Sigmoid colon (tissue), 7 donors: ENCODE data around the gene CYP11A1. TPM values are rescaled to one million over a fixed set of nuclear protein-coding genes. Genes with fewer than 3 reads are reported as not detected.

Experiments used
- DNase-seq: peaks from one replicate; pipeline ENCODE4 v3.0.0-alpha.2; 2019
- H3K27ac ChIP-seq, 4 donors: fragments of 200-600 bp; sonication (generic); one replicate each; pipeline ENCODE4 v1.5.1; 2016 to 2019; ENCODE audit warnings: mild to moderate bottlenecking in 1 of 4
- H3K27me3 ChIP-seq, 3 donors: fragments of 200-600 bp; sonication (generic); one replicate each; pipeline ENCODE4 v1.5.1; 2019; ENCODE audit warnings: mild to moderate bottlenecking in 1 of 3
- H3K36me3 ChIP-seq, 4 donors: fragments of 200-600 bp; sonication (generic); one replicate each; pipeline ENCODE4 v1.5.1; 2016 to 2019
- H3K4me1 ChIP-seq, 4 donors: fragments of 200-600 bp; sonication (generic); one replicate each; pipeline ENCODE4 v1.5.1; 2017 to 2019
- H3K4me3 ChIP-seq, 4 donors: fragments of 200-600 bp; sonication (generic); one replicate each; pipeline ENCODE4 v1.5.1; 2017 to 2019; ENCODE audit warnings: mild to moderate bottlenecking in 2 of 4, moderate library complexity in 1 of 4
- H3K9me3 ChIP-seq, 4 donors: fragments of 200-600 bp in 3 of 4; sonication (generic) in 3 of 4; one replicate each; pipeline versions ENCODE4 v1.5.1 to v1.6.1; 2013 to 2019
- CTCF ChIP-seq, 4 experiments: fragments of 450-650 bp in 3 of 4; fragments of 200-600 bp in 1 of 4; IDR thresholded peaks; one replicate each; pipeline ENCODE4 v1.5.1; 2016 to 2019; ENCODE audit warnings: antibody characterized with exemption in 4 of 4, mild to moderate bottlenecking in 3 of 4, moderate library complexity in 2 of 4
- EP300 ChIP-seq, 4 donors: sonication (generic); formaldehyde crosslinking; IDR thresholded peaks; one replicate each; pipeline ENCODE4 v1.6.1; 2017; ENCODE audit warnings: antibody characterized with exemption in 4 of 4
- POLR2A ChIP-seq, 2 donors: fragments of 450-650 bp; IDR thresholded peaks; one replicate each; pipeline ENCODE4 v1.6.1; 2016; ENCODE audit warnings: antibody characterized with exemption in 2 of 2, mild to moderate bottlenecking in 2 of 2, moderate library complexity in 2 of 2
- POLR2AphosphoS5 ChIP-seq, 4 donors: sonication (generic); formaldehyde crosslinking; IDR thresholded peaks; one replicate each; pipeline ENCODE4 v1.6.1; 2017; ENCODE audit warnings: antibody characterized with exemption in 4 of 4
- intact Hi-C: fragments of 100-400 bp; cut with DNase I; formaldehyde crosslinking; loops from one replicate; pipeline ENCODE4 v1.15.1; 2023
- polyA plus RNA-seq, 3 donors: library from polyadenylated mRNA; stranded (reverse); fragments of 200-250 nt; gene quantifications; one replicate each; pipeline ENCODE4 v1.2.3, GENCODE V29; 2013
- small RNA-seq, 3 donors: library from RNA; depleted of rRNA; stranded (forward); fragments of <200 nt; gene quantifications; one replicate each; pipeline ENCODE3, GENCODE V24; 2016
- total RNA-seq, 4 donors: library from RNA; depleted of rRNA; stranded (reverse); fragments of >200 nt; gene quantifications; one replicate each; pipeline ENCODE4 v1.1.0, GENCODE V29; 2016
- donor health status: healthy with polysubstance abuse.
- donor health status: Bipolar disorder and iron deficiency.
- donor health status: healthy.

CYP11A1 gene
- total and polyA plus RNA-seq, 7 donors, result 0.22 to 1.7 (median 0.49) TPM; not detected in 2

- no peak for DNase-seq
- no peak overlapping the region for H3K27ac ChIP-seq
- no peaks in the 10 kb centered on the region for H3K4me1 ChIP-seq
- H3K27me3 ChIP-seq, result peaks cover 0 to 8% (median 6%) of the 10 kb centered on the region in 3 donors
- TF ChIP-seq CTCF (IDR thresholded peaks at IDR 0.05), result no peak
- TF ChIP-seq POLR2A (IDR thresholded peaks at IDR 0.05), result no peak
- no peak for TF ChIP-seq POLR2AphosphoS5 (IDR thresholded peaks at IDR 0.05)
- no peak for TF ChIP-seq EP300 (IDR thresholded peaks at IDR 0.05)
- H3K4me3 ChIP-seq, result no peak overlapping the region
- H3K36me3 ChIP-seq, result no peaks in the 10 kb centered on the region
- intact Hi-C loops, result no loop called here
- H3K9me3 ChIP-seq, result no peaks in the 10 kb centered on the region
Measured at GRCh38 chr15:74290645-74291044, 76.8 kb downstream of the CYP11A1 start.

GRCh38 chr15:74289671-74290070 is 77.8 kb downstream of the CYP11A1 start:
- Histone ChIP-seq H3K27ac (no peak overlapping the region), H3K4me1 (no peaks in the 10 kb centered on the region), H3K9me3 (no peaks in the 10 kb centered on the region), H3K4me3 (no peak overlapping the region), H3K27me3 (peaks cover 0 to 6% (median 4%) of the 10 kb centered on the region in 3 donors), H3K36me3 (no peaks in the 10 kb centered on the region)
- TF ChIP-seq CTCF (IDR thresholded peaks at IDR 0.05) (no peak), POLR2A (IDR thresholded peaks at IDR 0.05) (no peak)
- intact Hi-C loops, result no loop called here
- DNase-seq, result no peak

Small RNAs within 50 kb of the gene (small RNA-seq; reads per million reads assigned to genes)
- gene MIR6881, result 0 reads per million in 3 donors

Other genes with a start within 250 kb of the CYP11A1 start
- gene ISLR2, start 237.1 kb downstream of the CYP11A1 start, total RNA-seq, result 1 to 10 TPM in 2 of 4 donors, under 1 TPM in 2; 0.16 to 2.2 (median 1.1) TPM
- gene ISLR2, start 237.1 kb downstream of the CYP11A1 start, polyA plus RNA-seq, result 1 to 10 TPM in 1 of 3 donors, not detected in 2; 1.1 TPM
- gene ISLR, start 193.9 kb downstream of the CYP11A1 start, total RNA-seq, result 100 to 1,000 TPM in 2 of 4 donors, 10 to 100 TPM in 2; 71.4 to 186 (median 121) TPM
- gene ISLR, start 193.9 kb downstream of the CYP11A1 start, polyA plus RNA-seq, result 10 to 100 TPM in 1 of 3 donors, 1 to 10 TPM in 1, under 1 TPM in 1; 0.69 to 16.3 (median 7.8) TPM
- gene STRA6, start 164.9 kb downstream of the CYP11A1 start, total RNA-seq, result under 1 TPM in 1 of 4 donors, not detected in 3; 0.71 TPM
- gene STRA6, start 164.9 kb downstream of the CYP11A1 start, polyA plus RNA-seq, result under 1 TPM in 1 of 3 donors, not detected in 2; 0.50 TPM
- gene CCDC33, start 131.3 kb downstream of the CYP11A1 start, total RNA-seq, result not detected
- gene CCDC33, start 131.3 kb downstream of the CYP11A1 start, polyA plus RNA-seq, result under 1 TPM in 2 of 3 donors, not detected in 1; 0.09 to 0.60 TPM
- 1 to 10 TPM in 2 of 4 donors, under 1 TPM in 2; 0.28 to 3.5 (median 0.86) TPM for gene SEMA7A, start 66.3 kb upstream of the CYP11A1 start, total RNA-seq
- gene SEMA7A, start 66.3 kb upstream of the CYP11A1 start, polyA plus RNA-seq, result 1 to 10 TPM in 2 of 3 donors, not detected in 1; 1.4 to 9.8 TPM
- gene UBL7, start 93.5 kb upstream of the CYP11A1 start, total RNA-seq, result 10 to 100 TPM; 48.5 to 85.5 (median 57.7) TPM
- 10 to 100 TPM; 32.4 to 34.4 (median 34.0) TPM for gene UBL7, start 93.5 kb upstream of the CYP11A1 start, polyA plus RNA-seq
- 1 to 10 TPM; 2.3 to 9.7 (median 3.4) TPM for gene ARID3B, start 173.6 kb upstream of the CYP11A1 start, total RNA-seq
- 1 to 10 TPM; 5.3 to 9.3 (median 5.4) TPM for gene ARID3B, start 173.6 kb upstream of the CYP11A1 start, polyA plus RNA-seq
- gene CLK3, start 248.2 kb upstream of the CYP11A1 start, total RNA-seq, result 100 to 1,000 TPM in 3 of 4 donors, 10 to 100 TPM in 1; 73.1 to 124 (median 115) TPM
- 10 to 100 TPM; 59.5 to 75.5 (median 60.1) TPM for gene CLK3, start 248.2 kb upstream of the CYP11A1 start, polyA plus RNA-seq